Measurements from ENCODE around the gene NOS1. TPM values are rescaled to one million over a fixed set of nuclear protein-coding genes. Genes with fewer than 3 reads are reported as not detected.

Gene NOS1
- total RNA-seq, 1 donor from 2014 or later: 0.80 TPM

DNA sequence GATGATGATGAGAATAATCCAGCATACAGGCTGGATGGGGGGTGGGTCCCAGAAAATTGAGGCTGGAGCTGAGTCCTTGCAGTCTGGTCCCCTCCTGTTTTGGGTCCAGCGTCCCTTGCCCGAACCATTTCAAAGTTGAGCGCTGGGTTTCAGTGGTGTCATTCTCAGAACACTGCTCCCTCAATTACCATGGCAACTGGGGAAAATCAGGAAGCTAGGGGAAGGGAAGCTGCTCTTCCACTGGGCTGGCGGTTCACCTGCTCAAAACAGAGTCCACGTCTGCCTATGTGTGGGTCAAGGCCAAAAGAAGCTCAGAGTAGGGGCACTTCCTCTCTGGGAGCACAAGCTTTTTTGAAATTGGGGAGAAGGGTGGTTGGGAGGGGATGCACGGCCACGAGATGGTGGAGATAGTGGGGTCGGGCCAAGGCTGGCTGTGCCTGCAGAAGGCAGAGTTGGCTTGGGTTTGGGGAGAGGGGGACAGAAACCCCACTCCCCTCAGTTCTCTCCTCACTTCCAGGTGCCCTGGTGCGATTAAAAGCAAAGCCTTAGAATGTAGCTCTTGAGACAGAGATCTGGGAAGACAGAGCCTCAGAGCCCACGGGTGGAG is 1.7 kb upstream of the NOS1 start:
- H3K9me3 Mint-ChIP-seq: no peaks in the 10 kb centered on the region
- H3K36me3 Mint-ChIP-seq: no peaks in the 10 kb centered on the region
- no peak overlapping the region for H3K27ac Mint-ChIP-seq
- no peaks in the 10 kb centered on the region for H3K4me1 Mint-ChIP-seq
- peaks cover 90% of the 10 kb centered on the region for H3K27me3 Mint-ChIP-seq (ENCODE audit: low read depth)
- H3K4me3 Mint-ChIP-seq: no peak overlapping the region
- no peak for DNase-seq (ENCODE audit: low spot score in 2 of 2, unreplicated experiment in 2 of 2)
- TF ChIP-seq, protein P1, sequence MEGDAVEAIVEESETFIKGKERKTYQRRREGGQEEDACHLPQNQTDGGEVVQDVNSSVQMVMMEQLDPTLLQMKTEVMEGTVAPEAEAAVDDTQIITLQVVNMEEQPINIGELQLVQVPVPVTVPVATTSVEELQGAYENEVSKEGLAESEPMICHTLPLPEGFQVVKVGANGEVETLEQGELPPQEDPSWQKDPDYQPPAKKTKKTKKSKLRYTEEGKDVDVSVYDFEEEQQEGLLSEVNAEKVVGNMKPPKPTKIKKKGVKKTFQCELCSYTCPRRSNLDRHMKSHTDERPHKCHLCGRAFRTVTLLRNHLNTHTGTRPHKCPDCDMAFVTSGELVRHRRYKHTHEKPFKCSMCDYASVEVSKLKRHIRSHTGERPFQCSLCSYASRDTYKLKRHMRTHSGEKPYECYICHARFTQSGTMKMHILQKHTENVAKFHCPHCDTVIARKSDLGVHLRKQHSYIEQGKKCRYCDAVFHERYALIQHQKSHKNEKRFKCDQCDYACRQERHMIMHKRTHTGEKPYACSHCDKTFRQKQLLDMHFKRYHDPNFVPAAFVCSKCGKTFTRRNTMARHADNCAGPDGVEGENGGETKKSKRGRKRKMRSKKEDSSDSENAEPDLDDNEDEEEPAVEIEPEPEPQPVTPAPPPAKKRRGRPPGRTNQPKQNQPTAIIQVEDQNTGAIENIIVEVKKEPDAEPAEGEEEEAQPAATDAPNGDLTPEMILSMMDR (IDR thresholded peaks at IDR 0.05; ENCODE audit: unreplicated experiment): no peak

DNA sequence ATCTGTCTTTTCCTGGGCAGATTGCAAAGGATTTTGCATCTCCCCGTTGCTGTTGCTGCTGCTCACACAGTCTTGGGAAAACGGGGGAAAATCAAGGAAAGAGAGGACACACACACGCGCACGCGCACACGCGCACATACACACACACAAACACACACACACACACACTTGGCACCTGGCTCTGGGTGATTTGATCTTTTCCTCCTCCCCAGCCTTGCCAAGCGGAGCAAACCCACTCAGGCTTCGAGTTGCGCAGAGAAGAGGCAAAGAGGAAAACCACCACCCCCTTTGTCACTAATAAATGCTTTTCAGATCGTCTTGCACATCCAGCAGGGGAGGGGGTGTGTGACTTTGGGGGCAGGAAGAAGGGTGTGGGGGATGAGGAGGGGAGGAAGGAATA is 965 bp upstream of the NOS1 start:
- TF ChIP-seq, protein P1 (IDR thresholded peaks at IDR 0.05; ENCODE audit: unreplicated experiment): no peak
- Mint-ChIP-seq H3K4me3 (no peak overlapping the region), H3K27me3 (ENCODE audit: low read depth) (peaks cover 95% of the 10 kb centered on the region), H3K27ac (no peak overlapping the region), H3K9me3 (no peaks in the 10 kb centered on the region), H3K36me3 (no peaks in the 10 kb centered on the region), H3K4me1 (no peaks in the 10 kb centered on the region)
- DNase-seq (ENCODE audit: low spot score in 2 of 2, unreplicated experiment in 2 of 2): no peak

DNA sequence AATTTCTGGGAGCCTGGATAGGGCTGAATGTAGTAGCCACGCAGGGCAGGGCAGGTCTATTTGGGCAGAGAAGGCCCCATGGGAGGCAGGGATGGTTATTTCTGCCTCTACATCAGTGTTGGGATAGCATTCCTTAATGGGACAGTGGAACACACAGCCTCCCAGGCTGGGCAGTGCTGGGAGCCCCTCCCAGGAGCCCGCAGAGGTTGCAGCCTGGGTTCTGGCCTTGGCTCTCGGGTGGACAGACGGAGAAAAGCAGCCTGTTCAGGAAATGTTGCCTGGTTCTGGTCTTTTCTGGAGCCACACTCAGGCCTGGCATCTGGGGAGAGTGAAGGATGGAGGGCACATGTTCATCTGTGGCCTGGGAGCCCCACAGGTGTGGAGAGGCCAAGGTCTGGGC is 479 bp upstream of the NOS1 start:
- TF ChIP-seq, protein P1 (IDR thresholded peaks at IDR 0.05; ENCODE audit: unreplicated experiment): no peak
- H3K36me3 Mint-ChIP-seq: no peaks in the 10 kb centered on the region
- DNase-seq (ENCODE audit: low spot score in 2 of 2, unreplicated experiment in 2 of 2): no peak
- H3K4me3 Mint-ChIP-seq: no peak overlapping the region
- H3K4me1 Mint-ChIP-seq: no peaks in the 10 kb centered on the region
- H3K9me3 Mint-ChIP-seq: no peaks in the 10 kb centered on the region
- H3K27me3 Mint-ChIP-seq (ENCODE audit: low read depth): peaks cover 97% of the 10 kb centered on the region
- H3K27ac Mint-ChIP-seq: no peak overlapping the region

DNA sequence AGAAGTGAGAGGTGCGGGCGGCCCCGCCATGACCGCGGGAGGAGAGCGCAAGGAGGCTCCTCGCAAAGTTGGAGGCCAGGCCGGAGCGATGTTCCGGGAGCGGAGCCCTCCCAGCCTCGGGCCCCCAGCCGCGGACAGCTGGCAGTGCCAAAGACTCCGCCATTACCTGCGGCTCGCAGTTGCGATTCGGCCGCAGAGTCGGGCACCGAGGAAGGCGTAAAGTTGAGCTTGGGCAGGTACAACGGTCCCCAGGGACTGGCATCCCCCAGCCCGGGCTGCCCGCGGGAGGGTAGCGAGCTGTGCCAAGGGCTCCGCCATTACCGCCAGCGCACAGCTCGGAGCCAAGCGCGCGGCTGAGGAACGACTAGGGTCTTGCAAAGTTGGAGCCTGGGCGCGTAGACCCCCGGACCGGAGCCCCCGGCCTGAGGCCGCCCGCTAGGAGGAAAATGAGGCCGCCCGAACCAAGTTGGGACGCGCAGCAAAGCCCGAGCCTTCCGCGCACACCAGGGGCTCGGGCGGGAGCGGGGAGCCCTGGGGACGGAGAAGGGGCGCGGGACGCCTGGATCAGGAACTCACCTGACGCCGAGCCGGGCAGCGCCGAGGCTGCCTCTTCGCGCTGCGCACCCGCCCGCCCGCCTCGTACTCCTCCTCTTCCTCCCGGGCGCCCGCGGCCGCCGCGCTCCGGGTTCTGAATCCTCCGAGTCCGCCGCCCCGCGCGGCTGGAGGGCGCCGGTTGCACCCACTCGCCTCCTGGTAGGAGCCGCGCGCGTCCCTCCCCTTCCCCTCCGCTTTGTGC is 677 bp downstream of the NOS1 start:
- TF ChIP-seq, protein P1 (IDR thresholded peaks at IDR 0.05; ENCODE audit: unreplicated experiment): no peak

DNA sequence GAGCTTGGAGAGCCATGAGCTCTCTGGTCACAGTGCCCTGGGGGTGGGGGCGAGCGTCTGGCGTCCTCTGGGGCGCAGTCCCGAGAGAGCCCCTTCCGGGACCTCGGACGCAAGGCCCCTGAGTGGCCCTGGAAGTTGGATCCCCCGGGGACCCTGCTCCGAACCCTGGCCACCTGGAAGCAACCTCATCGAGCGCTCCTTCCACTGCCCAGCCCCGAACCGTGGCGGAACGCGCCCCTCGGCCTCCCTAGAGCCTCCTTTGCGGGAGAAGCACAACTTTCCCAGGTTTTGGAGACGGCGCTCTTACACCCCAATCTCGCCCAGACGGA is 1.2 kb downstream of the NOS1 start:
- H3K36me3 Mint-ChIP-seq: no peaks in the 10 kb centered on the region
- no peaks in the 10 kb centered on the region for H3K4me1 Mint-ChIP-seq
- H3K27me3 Mint-ChIP-seq (ENCODE audit: low read depth): peaks cover 95% of the 10 kb centered on the region
- TF ChIP-seq, protein P1 (IDR thresholded peaks at IDR 0.05; ENCODE audit: unreplicated experiment): no peak
- H3K9me3 Mint-ChIP-seq: no peaks in the 10 kb centered on the region
- H3K27ac Mint-ChIP-seq: no peak overlapping the region
- H3K4me3 Mint-ChIP-seq: peak overlapping the region; percentile 26
- no peak for DNase-seq (ENCODE audit: low spot score in 2 of 2, unreplicated experiment in 2 of 2)

More for the DNA sequence above, 677 bp downstream of the NOS1 start:
- H3K9me3 Mint-ChIP-seq: no peaks in the 10 kb centered on the region
- DNase-seq (ENCODE audit: low spot score in 2 of 2, unreplicated experiment in 2 of 2): no peak
- H3K27me3 Mint-ChIP-seq (ENCODE audit: low read depth): peaks cover 97% of the 10 kb centered on the region
- peak overlapping the region; percentile 26 for H3K4me3 Mint-ChIP-seq
- H3K4me1 Mint-ChIP-seq: no peaks in the 10 kb centered on the region
- no peaks in the 10 kb centered on the region for H3K36me3 Mint-ChIP-seq
- no peak overlapping the region for H3K27ac Mint-ChIP-seq

Data from mesothelial cell of epicardium (in vitro differentiated cells).